Esophagus (tissue), 2 donors: ENCODE data around the gene NOP16. TPM values are rescaled to one million over a fixed set of nuclear protein-coding genes. Genes with fewer than 3 reads are reported as not detected.

Experiments
- polyA plus RNA-seq, 2 donors: library from polyadenylated mRNA; stranded (reverse); fragments of 200-250 nt; gene quantifications; one replicate each; pipeline ENCODE4 v1.2.3, GENCODE V29; 2013
- donor health status: healthy with polysubstance abuse.
- donor health status: Bipolar disorder and iron deficiency.

The NOP16 gene
- polyA plus RNA-seq, 2 donors = 50.6 to 70.3 TPM

Other genes starting within 250 kb of the NOP16 start
- gene SIMC1, start 150.2 kb downstream of the NOP16 start, polyA plus RNA-seq = 1 to 10 TPM; 2.9 to 3.3 TPM
- 10 to 100 TPM; 41.8 to 44.4 TPM for gene KIAA1191, start 26.8 kb downstream of the NOP16 start, polyA plus RNA-seq
- gene ARL10, start 23.1 kb downstream of the NOP16 start, polyA plus RNA-seq = 1 to 10 TPM; 2.4 to 3.8 TPM
- gene HIGD2A, start 153 bp upstream of the NOP16 start, polyA plus RNA-seq = 100 to 1,000 TPM; 151 to 163 TPM
- gene CLTB, start 27.9 kb upstream of the NOP16 start, polyA plus RNA-seq = 100 to 1,000 TPM; 517 to 730 TPM
- 10 to 100 TPM in 1 of 2 donors, 1 to 10 TPM in 1; 9.7 to 12.6 TPM for gene FAF2, start 59.8 kb upstream of the NOP16 start, polyA plus RNA-seq
- gene RNF44, start 148.8 kb upstream of the NOP16 start, polyA plus RNA-seq = 10 to 100 TPM; 12.9 to 24.0 TPM
- gene CDHR2, start 160.7 kb upstream of the NOP16 start, polyA plus RNA-seq = under 1 TPM; 0.01 to 0.08 TPM
- gene GPRIN1, start 221.6 kb upstream of the NOP16 start, polyA plus RNA-seq = under 1 TPM; 0.43 to 0.72 TPM
- not detected for gene SNCB, start 241.9 kb upstream of the NOP16 start, polyA plus RNA-seq
- gene EIF4E1B, start 242.1 kb upstream of the NOP16 start, polyA plus RNA-seq = not detected